Activated CD4-positive, alpha-beta memory T cell treated with anti-CD3 and anti-CD28 coated beads for 36 hours (primary cell): Measurements from ENCODE around the gene ETNPPL. TPM values are rescaled to one million over a fixed set of nuclear protein-coding genes. Genes with fewer than 3 reads are reported as not detected.
"Not testable (repeated sequence)": the region's sequence is repeated elsewhere in the genome, so short reads cannot be mapped to it uniquely, and the experiment has no call there.

Experiments used
- CTCF ChIA-PET: fragments of 350-600 bp; sonication (Branson Sonifier 250); formaldehyde crosslinking; loops from one replicate; lab custom pipeline; 2021; ENCODE audit warnings: antibody characterized with exemption, inconsistent platforms; lab: Charles Lee
- POLR2A ChIA-PET: fragments of 350-600 bp; sonication (Branson Sonifier 250); formaldehyde crosslinking; loops from one replicate; lab custom pipeline; 2021; ENCODE audit warnings: antibody characterized with exemption; lab: Charles Lee
- DNase-seq: peaks from one replicate; pipeline ENCODE4 v3.0.0-alpha.2; 2020
- H3K27ac Mint-ChIP-seq: one replicate; pipeline ENCODE4 v1.8.0; 2021; ENCODE audit warnings: mixed read lengths
- H3K27me3 Mint-ChIP-seq: one replicate; pipeline ENCODE4 v1.8.0; 2021; ENCODE audit warnings: mixed read lengths
- H3K36me3 Mint-ChIP-seq: one replicate; pipeline ENCODE4 v1.8.0; 2021; ENCODE audit warnings: mixed read lengths
- H3K4me1 Mint-ChIP-seq: one replicate; pipeline ENCODE4 v1.8.0; 2021; ENCODE audit warnings: low read depth, mixed read lengths
- H3K4me3 Mint-ChIP-seq: one replicate; pipeline ENCODE4 v1.8.0; 2021; ENCODE audit warnings: mild to moderate bottlenecking, mixed read lengths
- H3K9me3 Mint-ChIP-seq: one replicate; pipeline ENCODE4 v1.8.0; 2021; ENCODE audit warnings: mixed read lengths
- intact Hi-C: fragments of 100-400 bp; cut with micrococcal nuclease; formaldehyde crosslinking; loops from one replicate; pipeline ENCODE4 v1.15.1; 2023
- total RNA-seq, 2 experiments: library from RNA; stranded (reverse); gene quantifications; one replicate each; pipeline ENCODE4 v1.2.3, GENCODE V29; 2021

ETNPPL gene
- total RNA-seq, 2 experiments from 2014 or later, result not detected

- POLR2A ChIA-PET, H3K27me3 Mint-ChIP-seq, CTCF ChIA-PET, H3K36me3 Mint-ChIP-seq, H3K9me3 Mint-ChIP-seq, H3K4me1 Mint-ChIP-seq, H3K27ac Mint-ChIP-seq, H3K4me3 Mint-ChIP-seq, intact Hi-C loops, DNase-seq: not testable (repeated sequence)
Observed at GRCh38 chr4:108710578-108710977, 52.3 kb downstream of the ETNPPL start.

GRCh38 chr4:108709722-108710121 lies 53.1 kb downstream of the ETNPPL start:
- intact Hi-C loops, result no loop called here
- Mint-ChIP-seq H3K4me1 (no peaks in the 10 kb centered on the region), H3K9me3 (no peaks in the 10 kb centered on the region), H3K36me3 (no peaks in the 10 kb centered on the region), H3K27me3 (no peaks in the 10 kb centered on the region), H3K4me3 (no peak overlapping the region), H3K27ac (no peak overlapping the region)
- DNase-seq, result no peak
- ChIA-PET CTCF (no interaction called here), POLR2A (no interaction called here)

GRCh38 chr4:108709234-108709633 lies 53.6 kb downstream of the ETNPPL start:
- no peaks in the 10 kb centered on the region for H3K36me3 Mint-ChIP-seq
- no peak overlapping the region for H3K4me3 Mint-ChIP-seq
- no peaks in the 10 kb centered on the region for H3K9me3 Mint-ChIP-seq
- H3K27me3 Mint-ChIP-seq, result no peaks in the 10 kb centered on the region
- CTCF ChIA-PET, result no interaction called here
- no peak overlapping the region for H3K27ac Mint-ChIP-seq
- DNase-seq, result no peak
- POLR2A ChIA-PET, result no interaction called here
- intact Hi-C loops, result no loop called here
- H3K4me1 Mint-ChIP-seq, result no peaks in the 10 kb centered on the region

GRCh38 chr4:108706289-108706688 lies 56.6 kb downstream of the ETNPPL start:
- H3K27ac Mint-ChIP-seq, result no peak overlapping the region
- peaks cover 16% of the 10 kb centered on the region for H3K4me1 Mint-ChIP-seq
- H3K4me3 Mint-ChIP-seq, result no peak overlapping the region
- no peaks in the 10 kb centered on the region for H3K27me3 Mint-ChIP-seq
- DNase-seq, result no peak
- POLR2A ChIA-PET, result no interaction called here
- H3K9me3 Mint-ChIP-seq, result no peaks in the 10 kb centered on the region
- CTCF ChIA-PET, result no interaction called here
- intact Hi-C loops, result no loop called here
- no peaks in the 10 kb centered on the region for H3K36me3 Mint-ChIP-seq

GRCh38 chr4:108703966-108704365 lies 58.9 kb downstream of the ETNPPL start:
- Mint-ChIP-seq H3K4me3 (no peak overlapping the region), H3K4me1 (peaks cover 25% of the 10 kb centered on the region), H3K9me3 (no peaks in the 10 kb centered on the region), H3K27me3 (no peaks in the 10 kb centered on the region), H3K36me3 (no peaks in the 10 kb centered on the region), H3K27ac (no peak overlapping the region)
- intact Hi-C loops, result no loop called here
- CTCF ChIA-PET, result no interaction called here
- no peak for DNase-seq
- POLR2A ChIA-PET, result no interaction called here

- ChIA-PET CTCF (no interaction called here), POLR2A (no interaction called here)
- Mint-ChIP-seq H3K9me3 (no peaks in the 10 kb centered on the region), H3K27me3 (no peaks in the 10 kb centered on the region), H3K36me3 (no peaks in the 10 kb centered on the region), H3K27ac (no peak overlapping the region), H3K4me3 (no peak overlapping the region), H3K4me1 (peaks cover 25% of the 10 kb centered on the region)
- intact Hi-C loops, result no loop called here
- no peak for DNase-seq
Observed at GRCh38 chr4:108703370-108703769, 59.5 kb downstream of the ETNPPL start.

- Mint-ChIP-seq H3K9me3 (no peaks in the 10 kb centered on the region), H3K27me3 (no peaks in the 10 kb centered on the region), H3K4me1 (peaks cover 25% of the 10 kb centered on the region), H3K4me3 (no peak overlapping the region), H3K27ac (no peak overlapping the region), H3K36me3 (no peaks in the 10 kb centered on the region)
- DNase-seq, result no peak
- intact Hi-C loops, result no loop called here
- POLR2A ChIA-PET, result no interaction called here
- CTCF ChIA-PET, result no interaction called here
Observed at GRCh38 chr4:108702960-108703359, 59.9 kb downstream of the ETNPPL start.

GRCh38 chr4:108700081-108700757 lies 62.6 kb downstream of the ETNPPL start:
- POLR2A ChIA-PET, result no interaction called here
- Mint-ChIP-seq H3K27me3 (no peaks in the 10 kb centered on the region), H3K4me1 (peaks cover 25% of the 10 kb centered on the region), H3K4me3 (no peak overlapping the region), H3K36me3 (no peaks in the 10 kb centered on the region), H3K9me3 (no peaks in the 10 kb centered on the region), H3K27ac (no peak overlapping the region)
- no peak for DNase-seq
- intact Hi-C loops, result no loop called here
- CTCF ChIA-PET, result no interaction called here

- H3K4me3 Mint-ChIP-seq, result no peak overlapping the region
- no peaks in the 10 kb centered on the region for H3K36me3 Mint-ChIP-seq
- H3K27ac Mint-ChIP-seq, result no peak overlapping the region
- no peak for DNase-seq
- CTCF ChIA-PET, result no interaction called here
- no peaks in the 10 kb centered on the region for H3K27me3 Mint-ChIP-seq
- POLR2A ChIA-PET, result no interaction called here
- intact Hi-C loops, result no loop called here
- no peaks in the 10 kb centered on the region for H3K9me3 Mint-ChIP-seq
- H3K4me1 Mint-ChIP-seq, result peaks cover 9% of the 10 kb centered on the region
Observed at GRCh38 chr4:108696160-108696559, 66.7 kb downstream of the ETNPPL start.

GRCh38 chr4:108695062-108695461 lies 67.8 kb downstream of the ETNPPL start:
- CTCF ChIA-PET, result no interaction called here
- Mint-ChIP-seq H3K4me3 (no peak overlapping the region), H3K27me3 (no peaks in the 10 kb centered on the region), H3K9me3 (no peaks in the 10 kb centered on the region), H3K27ac (no peak overlapping the region), H3K36me3 (no peaks in the 10 kb centered on the region), H3K4me1 (peaks cover under 1% of the 10 kb centered on the region)
- POLR2A ChIA-PET, result no interaction called here
- no peak for DNase-seq
- intact Hi-C loops, result no loop called here

GRCh38 chr4:108694423-108694822 lies 68.4 kb downstream of the ETNPPL start:
- no peaks in the 10 kb centered on the region for H3K9me3 Mint-ChIP-seq
- intact Hi-C loops, result no loop called here
- no peaks in the 10 kb centered on the region for H3K27me3 Mint-ChIP-seq
- ChIA-PET POLR2A (no interaction called here), CTCF (no interaction called here)
- DNase-seq, result no peak
- H3K4me3 Mint-ChIP-seq, result no peak overlapping the region
- no peak overlapping the region for H3K27ac Mint-ChIP-seq
- no peaks in the 10 kb centered on the region for H3K36me3 Mint-ChIP-seq
- H3K4me1 Mint-ChIP-seq, result no peaks in the 10 kb centered on the region

GRCh38 chr4:108693819-108694218 lies 69.0 kb downstream of the ETNPPL start:
- H3K27me3 Mint-ChIP-seq, result no peaks in the 10 kb centered on the region
- ChIA-PET POLR2A (no interaction called here), CTCF (no interaction called here)
- no peaks in the 10 kb centered on the region for H3K36me3 Mint-ChIP-seq
- no peak overlapping the region for H3K27ac Mint-ChIP-seq
- no peaks in the 10 kb centered on the region for H3K9me3 Mint-ChIP-seq
- no peak for DNase-seq
- no peak overlapping the region for H3K4me3 Mint-ChIP-seq
- no peaks in the 10 kb centered on the region for H3K4me1 Mint-ChIP-seq
- intact Hi-C loops, result no loop called here

- no peaks in the 10 kb centered on the region for H3K36me3 Mint-ChIP-seq
- no peaks in the 10 kb centered on the region for H3K9me3 Mint-ChIP-seq
- H3K4me1 Mint-ChIP-seq, result no peaks in the 10 kb centered on the region
- CTCF ChIA-PET, result no interaction called here
- no peaks in the 10 kb centered on the region for H3K27me3 Mint-ChIP-seq
- H3K27ac Mint-ChIP-seq, result no peak overlapping the region
- POLR2A ChIA-PET, result no interaction called here
- no peak for DNase-seq
- intact Hi-C loops, result no loop called here
- no peak overlapping the region for H3K4me3 Mint-ChIP-seq
Observed at GRCh38 chr4:108693211-108693610, 69.6 kb downstream of the ETNPPL start.
